Suppressor macrophage treated with lipopolysaccharide for 1 hour (primary cell): Measurements from ENCODE around the gene MBLAC1.

ENCODE experiments used
- DNase-seq, 3 donors: peaks; one replicate each; pipeline ENCODE4 v3.0.0-alpha.2; 2020 to 2022

MBLAC1 gene

DNA sequence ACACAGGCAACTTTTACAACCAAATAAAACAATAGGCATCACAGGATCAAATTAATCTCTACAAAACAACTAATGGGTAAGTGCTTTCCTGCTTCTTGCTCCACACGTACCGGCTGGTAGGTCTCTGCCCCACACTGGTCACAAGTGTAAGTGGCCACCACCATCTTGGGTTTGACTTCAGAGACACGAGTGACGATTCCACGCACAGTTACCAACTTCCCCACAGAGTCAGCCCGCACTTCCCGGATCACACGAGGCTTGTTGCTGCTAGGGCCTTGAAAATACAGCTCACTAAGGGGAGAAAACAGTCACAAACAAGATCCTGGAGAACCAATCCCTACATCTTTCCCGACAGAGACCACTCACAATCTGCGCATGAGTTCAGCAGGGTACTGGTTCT is 27.9 kb upstream of the MBLAC1 start:
- DNase-seq = no peak

DNA sequence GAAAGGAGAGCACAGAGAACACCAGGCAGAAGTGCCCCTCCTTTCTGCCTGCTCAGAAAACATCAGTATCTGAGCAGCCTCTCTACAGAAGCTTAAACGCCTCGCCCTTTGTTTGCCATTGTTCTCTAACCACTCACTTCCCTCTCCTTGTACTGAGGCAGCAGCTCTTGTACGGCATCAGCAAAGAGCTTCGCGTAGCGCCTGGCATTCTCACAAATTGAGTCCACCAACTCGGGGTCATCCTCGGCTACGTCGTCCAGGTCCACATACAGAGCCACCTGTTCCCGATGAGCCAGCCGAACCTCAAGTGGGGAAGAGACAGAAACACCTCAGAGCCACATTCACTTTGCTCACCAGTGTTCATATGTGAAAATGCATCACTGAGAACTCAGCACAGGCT is 27.3 kb upstream of the MBLAC1 start:
- DNase-seq = no peak

DNA sequence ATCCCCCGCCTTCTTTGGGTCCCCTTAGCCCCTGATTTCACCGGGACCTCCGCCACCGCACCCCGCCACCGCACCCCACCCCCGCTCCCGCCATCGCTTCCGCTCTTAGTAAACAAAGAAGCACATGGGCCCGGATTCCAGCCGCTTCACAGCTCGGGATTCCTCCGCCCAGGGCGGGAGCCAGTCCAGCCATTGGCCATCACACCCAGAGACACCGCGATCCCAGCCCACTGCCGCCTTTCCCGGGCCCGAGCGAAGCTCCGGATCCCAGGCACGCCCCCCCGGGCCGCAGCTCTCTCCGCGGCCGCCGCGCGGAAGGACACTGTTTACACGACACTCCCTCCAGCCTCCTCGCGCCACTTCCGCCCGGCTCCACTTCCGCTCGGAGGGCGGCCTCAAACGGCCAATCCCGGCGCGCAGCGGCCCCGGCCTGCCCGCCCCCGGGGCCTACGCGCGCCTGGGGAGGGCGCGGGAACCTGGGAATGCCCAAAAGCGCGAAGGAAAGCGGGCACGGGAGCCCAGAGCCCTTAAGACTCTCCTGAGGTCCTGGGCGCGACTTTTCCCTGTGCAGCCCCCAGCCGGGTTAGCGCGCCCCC is 26.2 kb upstream of the MBLAC1 start:
- peak; percentile 97 to 99 (median 98) for DNase-seq

DNA sequence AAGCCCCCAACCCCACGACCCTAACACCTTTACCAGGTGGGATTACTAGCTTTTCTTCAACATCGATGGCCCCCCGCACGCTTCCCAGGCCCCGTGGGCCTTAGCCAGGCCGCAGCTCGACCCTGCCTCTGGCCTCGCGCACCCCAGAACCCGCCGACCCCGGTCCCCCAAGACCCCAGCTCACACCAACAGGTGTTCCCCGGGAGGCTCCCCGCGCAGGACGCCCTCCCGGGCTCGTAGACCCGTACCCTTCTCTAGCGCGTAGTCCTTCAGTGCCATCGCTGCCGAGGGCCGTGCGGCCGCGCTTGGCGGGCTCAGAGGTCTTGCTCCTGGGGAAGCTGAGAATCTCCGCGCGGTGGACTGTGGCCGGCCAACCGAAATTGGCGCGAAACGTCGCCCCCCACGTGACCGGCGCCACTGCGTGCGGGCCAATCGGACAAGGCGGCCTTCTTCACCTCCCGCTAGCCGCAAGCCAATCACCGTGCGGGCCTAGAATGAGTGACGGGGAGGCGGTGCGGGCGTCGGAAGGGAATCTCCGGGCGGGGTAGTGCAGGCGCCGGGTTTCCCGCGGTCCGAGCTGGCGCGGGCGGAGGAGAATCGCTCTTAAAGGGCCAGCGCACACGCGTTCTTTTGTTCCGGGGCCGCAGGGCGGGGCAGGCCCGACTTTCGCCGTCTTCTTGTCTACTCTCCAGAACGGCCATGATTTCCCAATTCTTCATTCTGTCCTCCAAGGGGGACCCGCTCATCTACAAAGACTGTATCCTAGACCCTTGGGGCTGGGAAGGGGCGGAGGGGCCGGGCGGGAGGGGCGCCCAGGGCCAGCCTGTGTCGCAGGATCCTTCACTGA is 25.5 kb upstream of the MBLAC1 start, which contains the start of the genes AP4M1 and MCM7:
Gene AP4M1, plus strand, starts transcription at position 628 of the 847 bp plus-strand sequence. Its CDS starts 72 bp downstream, at position 700.
Gene MCM7, minus strand, starts transcription at position 382 of the 847 bp plus-strand sequence. Its CDS starts 103 bp downstream, at position 279.
- peak; percentile 99 for DNase-seq

DNA sequence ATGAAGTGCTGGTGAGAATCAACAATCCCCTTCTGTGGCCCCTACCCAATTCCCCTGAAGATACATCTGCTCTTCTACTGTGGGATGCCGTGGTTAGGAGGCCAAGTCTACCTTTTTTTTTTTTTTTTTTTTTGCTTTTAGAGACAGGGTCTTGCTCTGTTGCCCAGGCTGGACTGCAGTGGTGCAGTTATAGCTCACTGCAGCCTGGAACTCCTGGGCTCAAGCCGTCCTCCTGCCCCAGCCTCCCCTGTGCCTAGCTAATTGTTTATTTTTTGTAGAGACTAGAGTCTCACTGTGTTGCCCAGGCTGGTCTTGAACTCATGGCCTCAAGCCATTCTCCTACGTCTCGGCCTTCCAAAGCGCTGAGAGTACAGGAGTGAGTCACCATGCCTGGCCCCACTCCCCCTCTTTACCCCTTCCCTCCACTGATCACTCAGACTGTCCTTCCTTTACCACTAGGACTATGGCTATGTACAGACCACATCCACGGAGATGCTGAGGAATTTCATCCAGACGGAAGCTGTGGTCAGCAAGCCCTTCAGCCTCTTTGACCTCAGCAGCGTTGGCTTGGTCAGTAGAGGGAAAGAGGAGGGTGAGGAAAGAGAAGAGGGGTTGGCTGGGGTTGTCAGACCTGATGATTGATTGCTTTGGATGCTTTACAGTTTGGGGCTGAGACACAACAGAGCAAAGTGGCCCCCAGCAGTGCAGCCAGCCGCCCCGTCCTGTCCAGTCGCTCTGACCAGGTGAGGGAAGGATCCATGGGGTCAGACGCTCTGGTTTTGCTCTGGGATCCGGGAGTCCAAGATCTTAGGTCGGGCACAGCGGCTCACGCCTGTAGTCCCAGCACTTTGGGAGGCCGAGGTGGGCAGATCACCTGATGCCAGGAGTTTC is 23.6 kb upstream of the MBLAC1 start:
- no peak for DNase-seq

DNA sequence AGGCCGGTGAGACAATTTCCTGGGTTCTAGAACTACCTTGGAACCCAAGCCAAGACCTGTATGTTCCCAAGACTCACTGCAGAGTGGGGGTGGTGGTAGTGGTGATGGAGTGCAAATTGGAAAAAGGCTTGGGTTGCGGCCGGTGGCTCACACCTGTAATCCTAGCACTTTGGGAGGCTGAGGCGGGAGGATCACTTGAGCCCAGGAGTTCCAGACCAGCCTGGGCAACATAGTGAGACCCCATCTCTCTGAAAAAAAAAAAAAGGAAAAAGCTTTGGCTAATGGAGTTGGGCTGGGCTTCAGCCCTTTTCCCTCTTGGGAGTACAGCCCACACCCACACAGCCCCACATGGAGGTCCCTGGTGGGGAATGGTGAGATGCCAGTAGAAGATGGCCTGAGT is 21.2 kb upstream of the MBLAC1 start:
- DNase-seq = no peak

DNA sequence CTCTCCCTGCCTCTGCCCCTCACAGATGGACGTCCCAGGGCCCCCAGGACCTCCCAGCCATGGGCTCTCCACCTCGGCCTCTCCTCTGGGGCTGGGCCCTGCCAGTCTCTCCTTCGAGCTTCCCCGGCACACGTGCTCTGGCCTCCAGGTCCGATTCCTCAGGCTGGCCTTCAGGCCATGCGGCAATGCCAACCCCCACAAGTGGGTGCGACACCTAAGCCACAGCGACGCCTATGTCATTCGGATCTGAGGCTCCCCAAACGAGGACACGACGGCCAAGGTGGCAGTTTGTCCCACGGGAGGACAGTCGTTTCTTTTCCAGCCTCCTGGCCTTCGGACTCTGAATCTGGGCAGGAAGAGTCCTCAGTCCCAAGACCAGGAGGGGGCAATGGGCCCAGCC is 20.1 kb upstream of the MBLAC1 start:
- DNase-seq = no peak

DNA sequence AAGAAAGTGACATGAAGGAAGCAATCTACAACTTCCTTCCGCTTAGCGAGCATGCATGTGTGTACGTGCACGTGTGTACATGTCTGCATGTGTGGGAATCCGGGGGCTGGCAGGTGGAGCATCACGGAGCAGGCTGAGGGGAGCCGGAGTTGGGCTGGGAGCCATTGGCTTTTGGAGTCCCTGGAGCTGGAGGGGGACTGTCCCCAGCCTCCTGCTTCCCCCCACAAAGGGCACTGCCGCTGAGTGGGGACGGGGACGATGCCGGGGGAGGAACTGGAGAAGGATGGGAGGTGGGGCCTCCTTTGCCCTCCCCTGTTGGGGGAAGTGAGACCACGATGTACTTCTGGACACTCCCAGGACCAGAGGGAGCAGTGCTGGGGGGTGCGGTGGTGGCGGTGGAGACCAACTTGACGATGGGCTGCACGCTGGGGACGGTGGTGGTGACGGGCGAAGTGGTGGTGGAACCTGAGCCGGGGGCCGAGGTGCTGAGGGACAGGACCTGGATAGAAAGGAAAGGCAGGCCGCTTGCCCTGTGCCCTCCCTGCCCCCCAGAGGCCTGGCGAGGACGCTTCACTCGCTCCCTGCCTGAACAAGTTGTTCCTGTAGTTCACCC is 19.5 kb upstream of the MBLAC1 start:
- DNase-seq = no peak

DNA sequence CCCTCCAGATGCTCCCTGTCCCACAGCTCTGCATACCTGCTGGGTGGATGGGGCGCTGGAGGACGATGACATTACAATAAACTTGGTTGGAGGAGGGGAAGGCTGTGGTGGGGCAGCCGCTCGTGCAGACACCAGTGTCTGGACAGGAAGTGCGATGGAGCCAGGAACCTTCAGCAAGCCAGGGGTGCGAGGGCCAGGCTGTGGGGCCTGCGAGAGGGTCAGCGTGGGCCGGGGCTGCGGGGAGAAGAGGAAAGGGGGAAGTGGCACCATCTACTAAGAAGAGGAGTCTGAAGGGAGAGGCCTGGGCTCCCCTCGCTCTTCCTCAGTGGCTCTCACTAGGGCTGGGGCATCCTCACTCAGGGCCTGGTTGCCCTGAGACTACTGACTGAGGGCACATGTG is 18.9 kb upstream of the MBLAC1 start:
- DNase-seq = no peak

DNA sequence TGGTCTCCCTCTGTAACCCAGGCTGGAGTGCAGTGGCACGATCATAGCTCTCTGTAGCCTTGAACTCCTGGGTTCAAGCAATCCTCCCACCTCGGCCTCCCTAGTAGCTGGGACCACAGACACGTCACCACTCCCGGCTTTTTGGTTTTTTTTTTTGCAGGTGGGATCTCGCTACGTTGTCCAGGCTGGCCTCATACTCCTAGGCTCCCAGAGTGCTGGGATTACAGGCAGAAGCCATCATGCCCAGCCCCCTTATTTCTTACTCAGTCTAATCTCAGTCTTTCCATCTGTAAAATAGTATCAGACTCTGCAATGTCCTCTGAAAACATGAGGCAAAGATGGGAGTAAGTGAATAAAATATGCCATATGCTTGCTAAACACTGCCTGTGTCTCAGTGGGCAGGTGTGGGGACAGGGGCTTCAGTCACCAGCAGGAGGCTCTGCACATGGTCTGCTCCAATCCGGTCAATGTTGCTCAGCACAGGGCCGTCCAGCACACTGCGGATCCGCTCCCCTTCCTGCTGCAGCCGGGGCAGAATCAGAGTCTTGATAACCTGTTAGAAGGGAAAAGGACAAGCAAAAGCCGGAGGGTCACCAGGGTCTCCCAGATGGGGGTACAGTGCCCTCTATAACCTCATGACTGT is 17.1 kb upstream of the MBLAC1 start:
- DNase-seq = no peak

DNA sequence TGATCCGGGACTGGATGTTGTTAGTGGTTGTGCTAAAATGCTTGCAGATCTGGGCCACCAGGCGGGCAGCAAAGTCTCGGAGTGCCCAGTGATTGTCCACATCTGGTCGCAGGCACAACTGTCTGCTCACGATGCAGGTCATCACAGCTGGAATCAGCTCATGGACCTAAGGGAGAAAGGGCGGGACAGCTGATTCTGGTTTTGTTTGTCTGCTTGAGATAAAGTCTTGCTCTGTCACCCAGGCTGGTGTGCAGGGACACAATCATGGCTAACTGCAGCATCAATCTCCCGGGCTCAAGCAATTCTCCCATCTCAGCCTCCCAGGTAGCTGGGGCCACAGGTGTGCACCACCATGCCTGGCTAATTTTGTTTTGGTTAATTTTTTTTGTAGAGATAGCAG is 15.6 kb upstream of the MBLAC1 start:
- DNase-seq = no peak

DNA sequence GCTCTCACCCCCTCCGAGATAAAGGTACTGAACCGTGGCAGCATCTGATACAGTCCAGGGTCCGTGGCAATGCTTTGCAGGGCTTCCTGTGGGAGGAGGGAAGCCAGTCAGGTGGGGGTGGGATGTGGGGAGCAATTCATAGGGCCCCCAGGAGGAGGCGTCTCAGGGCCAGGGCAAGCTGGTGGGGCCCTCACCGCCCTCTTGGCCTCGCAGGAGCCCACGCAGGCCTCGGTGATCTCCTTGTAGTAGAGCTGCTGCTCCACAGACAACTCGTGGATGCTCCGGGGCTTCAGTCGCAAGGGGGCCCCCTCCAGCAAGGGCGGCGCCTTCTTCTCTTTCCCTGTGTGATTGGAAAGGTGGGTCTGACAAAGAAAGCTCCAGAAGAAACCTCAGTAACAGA is 14.9 kb upstream of the MBLAC1 start:
- DNase-seq = no peak

DNA sequence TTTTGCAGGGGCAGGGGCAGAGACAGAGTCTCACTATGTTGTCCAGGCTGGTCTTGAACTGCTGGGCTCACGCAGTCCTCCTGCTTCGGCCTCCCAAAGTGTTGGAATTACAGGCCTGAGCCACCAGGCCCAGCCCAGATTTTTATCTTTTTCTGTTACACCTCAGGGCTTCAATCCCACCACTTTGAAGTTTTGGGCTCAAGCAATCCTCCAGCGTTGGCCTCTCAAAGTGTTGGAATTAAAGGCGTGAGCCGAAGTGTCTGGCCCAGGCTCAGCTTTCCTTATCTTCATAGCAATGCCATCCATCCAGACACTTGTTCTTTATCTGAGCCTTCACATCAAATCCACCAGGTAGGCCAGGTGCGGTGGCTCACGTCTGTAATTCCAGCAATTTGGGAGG is 11.7 kb upstream of the MBLAC1 start:
- DNase-seq = no peak

DNA sequence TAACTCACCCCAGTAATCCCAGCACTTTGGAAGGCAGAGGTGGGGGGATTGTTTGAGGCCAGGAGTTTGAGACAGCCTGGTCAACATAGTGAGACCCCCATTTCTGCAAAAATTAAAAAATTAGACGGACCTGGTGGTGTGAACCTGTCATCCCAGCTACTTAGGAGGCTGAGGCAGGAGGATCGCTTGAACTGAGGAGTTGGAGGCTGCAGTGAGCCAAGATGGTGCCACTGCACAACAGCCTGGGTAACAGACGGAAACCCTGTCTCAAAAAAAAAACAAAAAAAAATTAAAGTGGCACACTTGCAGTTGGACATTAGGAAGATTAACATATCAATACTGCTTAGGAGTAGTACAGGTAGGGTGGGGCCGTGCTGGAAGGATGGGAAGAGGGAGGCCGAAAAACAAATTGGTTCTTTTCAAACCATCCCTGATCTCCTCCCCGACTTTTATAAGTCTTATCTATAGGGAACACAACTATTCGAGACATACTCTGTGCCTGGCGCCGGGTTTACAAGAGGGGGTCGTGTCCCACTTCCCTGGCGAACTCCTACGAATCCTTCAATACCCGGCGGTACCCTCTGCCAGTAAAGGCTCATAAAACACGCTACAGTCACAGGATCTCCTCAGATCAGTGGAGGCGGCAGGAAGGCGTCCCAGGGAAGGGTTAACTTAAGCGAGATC is 8.2 kb upstream of the MBLAC1 start:
- DNase-seq = no peak

DNA sequence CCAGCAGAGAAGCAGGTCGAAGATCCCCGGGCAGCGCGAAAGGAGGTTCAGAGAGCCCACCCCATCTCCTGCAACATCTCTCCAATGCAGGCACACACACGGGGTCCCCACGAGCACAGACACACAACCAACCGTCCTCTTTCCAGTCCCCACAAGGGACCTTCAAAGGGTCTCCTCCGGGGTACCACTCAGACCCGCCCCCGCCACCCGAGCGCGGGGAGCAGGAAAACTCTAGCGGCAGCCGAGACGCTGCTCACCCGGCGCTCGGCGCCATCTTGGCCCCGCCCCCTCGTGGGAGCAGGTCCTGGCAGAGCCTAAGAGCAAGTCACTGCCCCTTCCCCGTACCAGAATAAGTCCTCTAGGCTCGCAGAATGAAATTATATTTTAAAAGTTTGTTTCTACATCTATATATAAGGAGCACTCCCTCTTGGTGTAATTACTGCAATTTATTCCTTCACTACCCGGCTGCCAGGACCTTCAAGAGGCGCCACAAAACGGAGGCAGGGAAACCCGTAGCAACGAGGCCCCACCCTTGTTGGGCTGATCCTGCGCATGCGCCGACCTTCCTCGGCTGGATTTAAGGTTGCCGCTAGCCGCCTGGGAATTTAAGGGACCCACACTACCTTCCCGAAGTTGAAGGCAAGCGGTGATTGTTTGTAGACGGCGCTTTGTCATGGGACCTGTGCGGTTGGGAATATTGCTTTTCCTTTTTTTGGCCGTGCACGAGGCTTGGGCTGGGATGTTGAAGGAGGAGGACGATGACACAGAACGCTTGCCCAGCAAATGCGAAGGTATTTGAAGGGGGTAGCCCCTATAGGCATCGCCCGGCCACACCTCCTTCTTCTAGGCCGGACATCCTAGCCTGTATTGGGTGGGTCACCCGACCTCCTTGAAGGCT is 7.4 kb upstream of the MBLAC1 start, which contains the start of the genes CNPY4 and TAF6:
Gene CNPY4, plus strand, starts transcription at position 563 of the 898 bp plus-strand sequence. Its CDS starts 111 bp downstream, at position 674.
Gene TAF6, minus strand, starts transcription at position 287 of the 898 bp plus-strand sequence. CDS start 5,149 bp downstream, outside the sequence.
- DNase-seq = peak; percentile 97

DNA sequence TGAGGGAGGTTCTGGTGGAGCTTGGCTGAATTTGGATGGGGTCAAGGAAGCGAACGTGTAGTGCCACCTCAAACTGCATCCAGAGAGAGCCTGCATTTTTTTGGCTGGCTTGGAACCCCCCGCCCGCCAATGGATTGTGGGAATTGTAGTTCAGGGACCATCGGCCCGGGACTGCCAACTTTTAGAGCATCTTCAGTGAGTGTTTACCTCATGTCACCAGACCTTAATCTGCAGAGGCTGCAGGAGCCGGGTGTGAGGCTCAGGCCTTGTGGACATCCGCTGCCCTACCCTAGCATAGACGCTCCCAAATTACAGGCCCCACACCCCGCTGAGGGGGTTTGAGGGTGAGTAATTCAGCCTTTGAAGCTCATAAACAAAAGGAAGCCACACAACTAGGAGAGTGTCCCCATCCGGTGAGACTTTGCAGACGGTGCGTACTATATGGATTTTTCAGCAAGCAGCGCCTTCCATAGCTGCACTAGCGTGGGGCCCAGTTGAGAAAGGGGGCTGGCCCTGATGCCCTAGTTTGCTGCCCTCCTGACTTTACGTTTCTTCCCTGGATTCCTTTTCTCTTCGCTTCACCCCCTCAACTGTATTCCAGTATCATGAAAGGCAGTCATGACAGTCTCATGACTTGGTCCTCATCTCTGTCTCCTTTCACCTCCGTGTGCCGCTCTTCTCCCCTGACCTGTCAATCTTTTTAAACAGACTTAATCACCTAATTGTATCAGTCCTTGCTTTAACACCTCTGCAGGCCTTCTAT is 6.6 kb upstream of the MBLAC1 start:
- DNase-seq = peak in 2 of 3 donors; percentile 60 to 63

DNA sequence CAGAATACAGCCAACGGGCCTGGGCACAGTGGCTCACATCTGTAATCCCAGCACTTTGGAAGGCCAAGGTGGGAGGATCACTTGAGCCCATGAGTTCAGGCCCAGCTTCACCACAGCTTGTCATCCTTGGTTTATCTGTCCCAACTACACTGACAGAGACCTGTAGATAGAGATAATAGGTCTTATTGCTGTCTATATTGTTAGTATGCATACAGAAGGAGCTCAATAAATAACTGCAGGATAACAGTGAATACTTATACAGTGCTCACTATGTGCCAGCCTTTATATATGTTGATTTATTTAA is 6.1 kb upstream of the MBLAC1 start:
- no peak for DNase-seq

DNA sequence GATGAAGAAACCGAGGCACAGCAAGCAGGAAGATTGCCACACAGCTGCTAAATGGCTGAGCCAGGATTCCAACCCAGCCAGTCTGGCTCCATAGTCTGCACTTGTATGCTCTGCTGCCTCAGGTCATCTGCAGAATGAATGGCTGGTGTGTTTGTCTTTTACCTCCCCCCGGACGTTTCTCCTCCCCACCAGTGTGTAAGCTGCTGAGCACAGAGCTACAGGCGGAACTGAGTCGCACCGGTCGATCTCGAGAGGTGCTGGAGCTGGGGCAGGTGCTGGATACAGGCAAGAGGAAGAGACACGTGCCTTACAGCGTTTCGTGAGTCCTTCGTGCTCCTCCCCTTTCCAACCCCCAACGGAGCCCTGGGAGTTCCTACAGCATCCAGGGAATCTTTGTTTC is 4.7 kb upstream of the MBLAC1 start:
- DNase-seq = no peak

DNA sequence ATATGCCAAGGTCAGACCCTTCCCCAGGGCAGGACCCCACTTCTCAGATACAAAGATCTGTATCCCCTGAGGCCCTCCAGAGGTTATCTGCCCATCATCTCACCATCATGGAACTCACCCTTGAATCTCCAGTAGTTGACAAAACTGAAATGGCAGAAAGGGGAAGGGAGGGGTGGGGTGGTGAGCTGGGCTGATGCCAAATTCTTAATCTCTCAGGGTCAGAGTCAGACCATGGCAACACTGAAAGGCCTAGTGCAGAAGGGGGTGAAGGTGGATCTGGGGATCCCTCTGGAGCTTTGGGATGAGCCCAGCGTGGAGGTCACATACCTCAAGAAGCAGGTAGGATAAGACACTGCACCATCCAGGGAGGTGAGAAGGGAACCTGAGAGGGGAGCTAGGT is 4.2 kb upstream of the MBLAC1 start:
- no peak for DNase-seq
